ENCODE data around the gene HCN2.

- TF ChIP-seq, protein P1, sequence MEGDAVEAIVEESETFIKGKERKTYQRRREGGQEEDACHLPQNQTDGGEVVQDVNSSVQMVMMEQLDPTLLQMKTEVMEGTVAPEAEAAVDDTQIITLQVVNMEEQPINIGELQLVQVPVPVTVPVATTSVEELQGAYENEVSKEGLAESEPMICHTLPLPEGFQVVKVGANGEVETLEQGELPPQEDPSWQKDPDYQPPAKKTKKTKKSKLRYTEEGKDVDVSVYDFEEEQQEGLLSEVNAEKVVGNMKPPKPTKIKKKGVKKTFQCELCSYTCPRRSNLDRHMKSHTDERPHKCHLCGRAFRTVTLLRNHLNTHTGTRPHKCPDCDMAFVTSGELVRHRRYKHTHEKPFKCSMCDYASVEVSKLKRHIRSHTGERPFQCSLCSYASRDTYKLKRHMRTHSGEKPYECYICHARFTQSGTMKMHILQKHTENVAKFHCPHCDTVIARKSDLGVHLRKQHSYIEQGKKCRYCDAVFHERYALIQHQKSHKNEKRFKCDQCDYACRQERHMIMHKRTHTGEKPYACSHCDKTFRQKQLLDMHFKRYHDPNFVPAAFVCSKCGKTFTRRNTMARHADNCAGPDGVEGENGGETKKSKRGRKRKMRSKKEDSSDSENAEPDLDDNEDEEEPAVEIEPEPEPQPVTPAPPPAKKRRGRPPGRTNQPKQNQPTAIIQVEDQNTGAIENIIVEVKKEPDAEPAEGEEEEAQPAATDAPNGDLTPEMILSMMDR (IDR thresholded peaks at IDR 0.05), result peak in 2 of 7 experiments; percentile 27 to 33
- TF ChIP-seq POLR2A (IDR thresholded peaks at IDR 0.05), result no peak
Measured at GRCh38 chr19:639253-640160, 49.8 kb downstream of the HCN2 start, which contains the start of gene FGF22.

All from body of pancreas (tissue), 4 donors.